ENCODE results near the gene MTFR2.

MTFR2 gene

DNA sequence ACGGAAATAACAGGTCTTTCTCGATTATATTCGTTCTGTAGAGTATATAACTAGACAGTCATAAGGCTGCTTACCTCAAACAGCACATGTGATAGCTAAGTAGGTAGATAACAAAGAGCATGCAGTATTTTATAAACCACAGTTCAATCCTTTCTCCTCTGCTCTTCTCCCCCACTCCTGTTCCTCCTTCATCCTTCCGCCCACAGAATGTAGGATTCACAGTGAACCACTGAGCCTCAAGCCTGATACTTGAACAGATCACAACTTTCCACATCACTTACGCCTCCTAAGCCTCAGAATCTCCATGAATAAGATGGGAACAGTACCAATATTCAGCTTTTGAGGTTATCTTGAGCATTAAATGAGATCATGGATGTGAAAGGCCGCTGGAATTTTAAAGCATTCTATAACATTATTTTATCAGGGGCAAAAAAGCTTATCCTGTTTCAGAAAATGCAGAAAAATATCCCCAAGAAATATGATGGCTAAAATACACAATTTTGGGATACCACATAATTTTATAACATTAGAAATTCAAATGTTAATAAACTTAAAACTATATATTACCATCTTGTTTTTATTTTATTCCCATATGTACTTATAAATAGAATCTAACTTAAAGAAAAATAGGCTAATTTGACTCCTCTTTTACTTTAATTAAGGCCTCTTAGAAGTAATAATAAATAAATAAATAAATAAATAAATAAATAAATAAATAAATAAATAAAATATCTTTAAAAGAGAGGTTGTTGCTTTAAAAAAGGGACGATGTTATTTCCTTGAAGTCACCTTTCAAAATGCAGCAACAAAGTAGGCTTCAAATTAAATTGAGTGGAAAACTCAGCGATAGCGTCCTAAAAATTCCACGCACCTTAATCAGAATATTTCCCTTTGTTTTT lies 33.4 kb downstream of the MTFR2 start:
- Histone ChIP-seq H3K9ac (ENCODE audit: low read length in 5 of 5) (no peak overlapping the region), H3K9me3 (ENCODE audit: control insufficient read depth in 5 of 5, low read length in 5 of 5) (no peaks in the 10 kb centered on the region), H3K27ac (ENCODE audit: low read depth, low read length) (no peak overlapping the region), H3K27me3 (ENCODE audit: control insufficient read depth in 5 of 5, insufficient read depth in 4 of 5, low read length in 5 of 5) (no peaks in the 10 kb centered on the region), H3K4me1 (ENCODE audit: control insufficient read depth in 5 of 5, insufficient read depth in 5 of 5, low read length in 5 of 5) (no peaks in the 10 kb centered on the region), H3K4me3 (ENCODE audit: low read depth in 1 of 5, low read length in 5 of 5) (no peak overlapping the region), H3K36me3 (ENCODE audit: control insufficient read depth in 5 of 5, insufficient read depth in 5 of 5, low read length in 5 of 5) (no peaks in the 10 kb centered on the region)

GRCh38 chr6:136213853-136214252 lies 36.3 kb downstream of the MTFR2 start:
- no peaks in the 10 kb centered on the region for H3K36me3 ChIP-seq (ENCODE audit: control insufficient read depth in 5 of 5, insufficient read depth in 5 of 5, low read length in 5 of 5)
- no peak overlapping the region for H3K9ac ChIP-seq (ENCODE audit: low read length in 5 of 5)
- H3K27me3 ChIP-seq (ENCODE audit: control insufficient read depth in 5 of 5, insufficient read depth in 4 of 5, low read length in 5 of 5), result no peaks in the 10 kb centered on the region
- no peak overlapping the region for H3K4me3 ChIP-seq (ENCODE audit: low read depth in 1 of 5, low read length in 5 of 5)
- no peak overlapping the region for H3K27ac ChIP-seq (ENCODE audit: low read depth, low read length)
- H3K9me3 ChIP-seq (ENCODE audit: control insufficient read depth in 5 of 5, low read length in 5 of 5), result no peaks in the 10 kb centered on the region
- H3K4me1 ChIP-seq (ENCODE audit: control insufficient read depth in 5 of 5, insufficient read depth in 5 of 5, low read length in 5 of 5), result no peaks in the 10 kb centered on the region

GRCh38 chr6:136213012-136213539 lies 37.0 kb downstream of the MTFR2 start:
- H3K9me3 ChIP-seq (ENCODE audit: control insufficient read depth in 5 of 5, low read length in 5 of 5), result no peaks in the 10 kb centered on the region
- no peaks in the 10 kb centered on the region for H3K36me3 ChIP-seq (ENCODE audit: control insufficient read depth in 5 of 5, insufficient read depth in 5 of 5, low read length in 5 of 5)
- no peak overlapping the region for H3K27ac ChIP-seq (ENCODE audit: low read depth, low read length)
- no peaks in the 10 kb centered on the region for H3K4me1 ChIP-seq (ENCODE audit: control insufficient read depth in 5 of 5, insufficient read depth in 5 of 5, low read length in 5 of 5)
- H3K4me3 ChIP-seq (ENCODE audit: low read depth in 1 of 5, low read length in 5 of 5), result no peak overlapping the region
- no peaks in the 10 kb centered on the region for H3K27me3 ChIP-seq (ENCODE audit: control insufficient read depth in 5 of 5, insufficient read depth in 4 of 5, low read length in 5 of 5)
- no peak overlapping the region for H3K9ac ChIP-seq (ENCODE audit: low read length in 5 of 5)

- Histone ChIP-seq H3K4me1 (ENCODE audit: control insufficient read depth in 5 of 5, insufficient read depth in 5 of 5, low read length in 5 of 5) (no peaks in the 10 kb centered on the region), H3K27ac (ENCODE audit: low read depth, low read length) (no peak overlapping the region), H3K4me3 (ENCODE audit: low read depth in 1 of 5, low read length in 5 of 5) (no peak overlapping the region), H3K36me3 (ENCODE audit: control insufficient read depth in 5 of 5, insufficient read depth in 5 of 5, low read length in 5 of 5) (no peaks in the 10 kb centered on the region), H3K27me3 (ENCODE audit: control insufficient read depth in 5 of 5, insufficient read depth in 4 of 5, low read length in 5 of 5) (no peaks in the 10 kb centered on the region), H3K9ac (ENCODE audit: low read length in 5 of 5) (no peak overlapping the region), H3K9me3 (ENCODE audit: control insufficient read depth in 5 of 5, low read length in 5 of 5) (no peaks in the 10 kb centered on the region)
These were observed 37.5 kb downstream of the MTFR2 start for GRCh38 chr6:136212608-136213007.

- no peaks in the 10 kb centered on the region for H3K9me3 ChIP-seq (ENCODE audit: control insufficient read depth in 5 of 5, low read length in 5 of 5)
- H3K36me3 ChIP-seq (ENCODE audit: control insufficient read depth in 5 of 5, insufficient read depth in 5 of 5, low read length in 5 of 5), result no peaks in the 10 kb centered on the region
These were observed 39.5 kb downstream of the MTFR2 start for GRCh38 chr6:136210398-136211165.

GRCh38 chr6:136209496-136209895 lies 40.6 kb downstream of the MTFR2 start:
- no peak overlapping the region for H3K9ac ChIP-seq (ENCODE audit: low read length in 5 of 5)

More at GRCh38 chr6:136210398-136211165, 39.5 kb downstream of the MTFR2 start:
- Histone ChIP-seq H3K27me3 (ENCODE audit: control insufficient read depth in 5 of 5, insufficient read depth in 4 of 5, low read length in 5 of 5) (no peaks in the 10 kb centered on the region), H3K4me3 (ENCODE audit: low read depth in 1 of 5, low read length in 5 of 5) (no peak overlapping the region), H3K4me1 (ENCODE audit: control insufficient read depth in 5 of 5, insufficient read depth in 5 of 5, low read length in 5 of 5) (no peaks in the 10 kb centered on the region), H3K27ac (ENCODE audit: low read depth, low read length) (no peak overlapping the region), H3K9ac (ENCODE audit: low read length in 5 of 5) (no peak overlapping the region)

DNA sequence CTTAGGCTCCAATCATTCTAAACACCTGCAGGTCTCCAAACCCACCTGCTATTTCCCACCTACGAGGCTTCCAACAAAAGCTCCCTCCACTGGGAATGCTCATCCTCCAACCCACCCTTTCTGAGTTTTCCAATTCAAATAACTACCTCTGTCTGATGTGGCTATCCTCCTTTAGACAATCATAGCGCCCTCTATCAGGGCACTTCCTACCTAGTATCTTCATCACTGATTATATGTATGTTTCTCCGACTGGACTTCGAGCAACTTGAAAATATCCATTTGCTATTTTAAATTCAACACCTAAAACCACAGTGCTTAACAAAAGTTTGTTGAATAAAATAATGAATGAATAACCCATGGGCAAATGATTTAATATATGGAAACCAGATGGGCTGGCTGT lies 41.3 kb downstream of the MTFR2 start:
- H3K4me3 ChIP-seq (ENCODE audit: low read depth in 1 of 5, low read length in 5 of 5), result no peak overlapping the region
- H3K4me1 ChIP-seq (ENCODE audit: control insufficient read depth in 5 of 5, insufficient read depth in 5 of 5, low read length in 5 of 5), result no peaks in the 10 kb centered on the region
- no peaks in the 10 kb centered on the region for H3K9me3 ChIP-seq (ENCODE audit: control insufficient read depth in 5 of 5, low read length in 5 of 5)
- no peak overlapping the region for H3K27ac ChIP-seq (ENCODE audit: low read depth, low read length)
- H3K36me3 ChIP-seq (ENCODE audit: control insufficient read depth in 5 of 5, insufficient read depth in 5 of 5, low read length in 5 of 5), result no peaks in the 10 kb centered on the region
- H3K9ac ChIP-seq (ENCODE audit: low read length in 5 of 5), result no peak overlapping the region
- no peaks in the 10 kb centered on the region for H3K27me3 ChIP-seq (ENCODE audit: control insufficient read depth in 5 of 5, insufficient read depth in 4 of 5, low read length in 5 of 5)

More at GRCh38 chr6:136209496-136209895, 40.6 kb downstream of the MTFR2 start:
- no peak overlapping the region for H3K4me3 ChIP-seq (ENCODE audit: low read depth in 1 of 5, low read length in 5 of 5)
- no peaks in the 10 kb centered on the region for H3K36me3 ChIP-seq (ENCODE audit: control insufficient read depth in 5 of 5, insufficient read depth in 5 of 5, low read length in 5 of 5)
- no peaks in the 10 kb centered on the region for H3K27me3 ChIP-seq (ENCODE audit: control insufficient read depth in 5 of 5, insufficient read depth in 4 of 5, low read length in 5 of 5)
- H3K9me3 ChIP-seq (ENCODE audit: control insufficient read depth in 5 of 5, low read length in 5 of 5), result no peaks in the 10 kb centered on the region
- no peaks in the 10 kb centered on the region for H3K4me1 ChIP-seq (ENCODE audit: control insufficient read depth in 5 of 5, insufficient read depth in 5 of 5, low read length in 5 of 5)
- no peak overlapping the region for H3K27ac ChIP-seq (ENCODE audit: low read depth, low read length)

GRCh38 chr6:136201732-136202131 lies 48.4 kb downstream of the MTFR2 start:
- no peaks in the 10 kb centered on the region for H3K4me1 ChIP-seq (ENCODE audit: control insufficient read depth in 5 of 5, insufficient read depth in 5 of 5, low read length in 5 of 5)
- H3K27ac ChIP-seq (ENCODE audit: low read depth, low read length), result no peak overlapping the region
- H3K9ac ChIP-seq (ENCODE audit: low read length in 5 of 5), result no peak overlapping the region
- no peaks in the 10 kb centered on the region for H3K9me3 ChIP-seq (ENCODE audit: control insufficient read depth in 5 of 5, low read length in 5 of 5)
- H3K36me3 ChIP-seq (ENCODE audit: control insufficient read depth in 5 of 5, insufficient read depth in 5 of 5, low read length in 5 of 5), result no peaks in the 10 kb centered on the region
- H3K4me3 ChIP-seq (ENCODE audit: low read depth in 1 of 5, low read length in 5 of 5), result no peak overlapping the region
- no peaks in the 10 kb centered on the region for H3K27me3 ChIP-seq (ENCODE audit: control insufficient read depth in 5 of 5, insufficient read depth in 4 of 5, low read length in 5 of 5)

GRCh38 chr6:136192902-136193301 lies 57.2 kb downstream of the MTFR2 start:
- Histone ChIP-seq H3K4me3 (ENCODE audit: low read depth in 1 of 5, low read length in 5 of 5) (no peak overlapping the region), H3K9me3 (ENCODE audit: control insufficient read depth in 5 of 5, low read length in 5 of 5) (no peaks in the 10 kb centered on the region), H3K4me1 (ENCODE audit: control insufficient read depth in 5 of 5, insufficient read depth in 5 of 5, low read length in 5 of 5) (no peaks in the 10 kb centered on the region), H3K27me3 (ENCODE audit: control insufficient read depth in 5 of 5, insufficient read depth in 4 of 5, low read length in 5 of 5) (no peaks in the 10 kb centered on the region), H3K36me3 (ENCODE audit: control insufficient read depth in 5 of 5, insufficient read depth in 5 of 5, low read length in 5 of 5) (peaks cover 6 to 20% (median 11%) of the 10 kb centered on the region in 5 donors), H3K27ac (ENCODE audit: low read depth, low read length) (no peak overlapping the region), H3K9ac (ENCODE audit: low read length in 5 of 5) (no peak overlapping the region)

Data from subcutaneous abdominal adipose tissue (tissue), 5 donors.